GM04504 (cell line): ENCODE results near the gene HIPK1.
"Not testable (repeated sequence)": the region's sequence is repeated elsewhere in the genome, so short reads cannot be mapped to it uniquely, and the experiment has no call there.

Source experiments
- DNase-seq: peaks from one replicate; pipeline ENCODE4 v3.0.0-alpha.2; 2012; ENCODE audit warnings: low read depth

HIPK1 gene

DNA sequence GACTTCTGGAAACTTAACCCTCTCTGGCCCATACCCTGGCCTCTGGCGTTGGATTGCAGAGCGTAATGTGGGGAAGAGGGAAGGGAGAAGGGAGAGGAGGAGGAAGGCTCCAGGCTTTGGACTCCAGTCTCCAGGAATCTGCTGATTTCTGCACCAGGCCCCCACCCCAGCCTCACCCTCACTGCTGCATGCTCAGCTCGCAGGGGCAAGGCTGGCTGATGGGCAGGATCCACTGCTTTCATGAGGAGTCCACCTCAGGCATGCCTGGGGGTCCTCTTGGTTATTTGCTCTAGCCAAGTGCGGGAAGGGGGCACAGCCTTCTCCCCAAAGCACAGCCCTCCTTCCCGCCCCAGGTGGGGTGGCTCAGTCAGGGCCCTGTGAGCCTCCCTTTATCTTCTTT lies 53.8 kb downstream of the HIPK1 start:
- DNase-seq, result no peak

DNA sequence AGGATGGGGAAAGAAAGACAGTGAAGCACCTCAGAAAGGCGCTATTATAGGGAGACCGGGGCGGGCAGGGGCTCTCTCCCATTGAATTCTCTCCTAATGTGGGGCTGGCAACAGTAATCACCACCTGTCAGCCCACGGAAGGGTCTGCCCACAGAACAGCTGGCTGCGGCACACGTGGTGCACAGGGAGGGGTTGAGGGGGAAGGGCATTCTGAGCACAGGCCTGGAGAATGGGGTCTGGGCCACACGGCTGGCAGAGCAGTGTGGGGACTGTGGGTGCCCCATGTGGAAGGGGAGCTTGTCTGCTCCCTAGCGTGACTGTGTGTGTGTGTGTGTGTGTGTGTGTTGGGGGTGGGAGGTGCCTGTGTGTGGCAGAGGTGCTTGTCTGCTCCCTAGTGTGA lies 54.3 kb downstream of the HIPK1 start:
- no peak for DNase-seq

DNA sequence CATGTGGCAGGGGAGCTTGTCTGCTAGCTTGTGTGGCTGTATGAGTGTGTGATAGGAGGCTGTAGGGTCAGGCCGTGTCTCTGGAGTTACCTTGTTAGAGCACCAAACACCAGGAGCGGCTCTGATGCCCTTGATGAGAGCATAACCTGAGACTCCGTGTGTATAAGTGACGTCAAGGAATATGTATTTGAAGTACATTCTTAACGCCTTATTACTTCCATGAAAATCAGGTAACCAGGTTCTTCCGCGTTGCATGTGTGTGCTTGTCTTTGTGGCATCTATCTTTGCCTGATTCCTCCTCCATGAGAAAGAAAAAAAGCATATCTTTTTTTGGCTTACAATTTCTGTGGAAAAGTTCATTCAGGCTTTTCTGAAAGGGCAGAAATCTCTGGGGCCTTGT lies 54.7 kb downstream of the HIPK1 start:
- DNase-seq, result no peak

DNA sequence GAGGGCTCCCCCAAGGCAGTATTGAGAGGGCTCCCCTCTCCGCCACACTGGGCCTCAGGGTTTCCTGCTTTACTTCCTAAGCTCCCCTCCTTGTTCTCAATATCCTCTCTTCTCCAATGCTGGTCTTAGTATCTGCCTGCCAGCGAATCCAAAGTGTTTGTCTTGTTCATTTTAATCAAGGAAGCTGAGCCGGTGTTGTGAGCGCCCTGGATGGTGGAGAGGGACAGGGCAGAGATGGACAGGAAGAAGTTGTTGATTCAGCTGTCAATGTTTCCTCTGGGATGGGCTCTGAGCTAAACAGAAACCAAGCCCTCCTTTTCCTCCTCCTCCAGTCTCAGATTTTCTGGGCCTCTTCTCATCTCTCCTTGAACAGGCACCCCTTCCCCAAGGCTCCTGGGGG lies 55.6 kb downstream of the HIPK1 start:
- no peak for DNase-seq

DNA sequence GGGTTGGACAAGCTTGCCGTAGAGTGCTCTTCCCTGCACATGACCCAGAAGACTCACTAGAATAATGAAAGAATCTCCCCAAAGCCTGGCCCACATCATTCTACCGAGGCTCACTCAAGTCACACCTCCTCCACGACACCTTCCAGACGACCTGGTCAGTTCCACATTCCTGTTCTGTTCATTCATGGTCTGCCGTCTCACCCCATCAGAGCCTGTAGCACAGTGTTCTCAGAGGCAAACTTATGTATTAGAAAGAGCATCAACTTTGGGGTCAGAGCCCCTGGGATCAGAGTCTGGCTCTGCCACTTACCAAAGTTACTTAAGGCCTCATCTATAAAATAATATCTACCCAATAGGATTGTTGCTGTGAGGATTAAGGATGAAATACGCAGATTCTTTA lies 57.7 kb downstream of the HIPK1 start:
- no peak for DNase-seq

DNA sequence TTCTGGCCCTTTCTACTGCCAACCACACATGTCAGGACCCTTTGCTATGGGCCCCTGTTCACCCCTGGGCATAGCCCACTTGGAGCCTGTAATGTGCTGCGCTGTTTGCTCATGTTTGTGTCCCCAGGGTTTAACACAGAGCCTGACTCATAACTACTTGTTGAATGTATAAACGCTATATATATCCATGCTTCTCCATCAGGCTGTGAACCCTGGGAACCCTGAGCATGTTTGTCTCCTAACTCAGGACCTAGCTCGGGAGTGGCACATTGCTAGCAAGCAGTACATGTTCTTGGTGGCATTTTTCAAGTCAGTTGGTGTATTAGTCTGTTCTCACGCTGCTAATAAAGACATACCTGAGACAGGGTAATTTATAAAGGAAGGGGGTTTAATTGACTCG lies 58.1 kb downstream of the HIPK1 start:
- no peak for DNase-seq

DNA sequence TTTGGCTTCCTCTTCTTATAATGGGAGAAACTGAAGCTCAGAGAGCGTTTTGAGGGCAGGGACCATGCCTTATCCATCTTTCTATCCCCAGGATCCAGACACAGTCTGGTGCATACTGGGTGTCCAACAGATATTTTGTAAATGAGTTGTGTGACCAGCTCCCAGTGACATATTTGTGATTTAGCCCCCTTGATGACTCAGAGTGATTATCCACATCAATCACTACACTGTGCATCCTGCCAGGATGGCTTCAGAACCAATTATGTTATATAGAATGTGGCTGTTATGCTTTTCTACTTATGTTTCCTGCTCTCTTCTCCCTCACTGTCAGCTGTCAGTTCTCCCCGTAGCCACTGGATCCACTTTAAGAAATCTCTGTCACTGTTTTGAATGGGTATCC lies 61.4 kb downstream of the HIPK1 start:
- no peak for DNase-seq

DNA sequence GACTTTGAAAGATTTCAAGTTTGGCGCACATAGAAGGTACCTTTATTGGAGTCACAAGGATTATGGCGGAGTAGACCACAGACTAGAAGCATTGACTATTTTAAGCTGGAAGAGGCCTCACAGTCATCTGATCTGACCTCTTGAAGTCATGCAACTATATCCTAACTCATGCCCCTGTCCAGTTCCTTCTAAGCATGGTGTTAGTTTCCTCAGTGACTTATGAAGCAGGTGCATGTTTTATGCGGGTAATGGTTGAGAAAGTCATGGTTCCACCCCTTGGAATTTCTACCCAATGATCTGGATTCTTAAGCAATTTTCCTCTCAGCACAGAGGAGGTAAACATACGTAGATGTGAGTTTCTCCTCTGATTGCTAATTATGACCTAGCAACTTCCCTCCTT lies 61.8 kb downstream of the HIPK1 start:
- no peak for DNase-seq

DNA sequence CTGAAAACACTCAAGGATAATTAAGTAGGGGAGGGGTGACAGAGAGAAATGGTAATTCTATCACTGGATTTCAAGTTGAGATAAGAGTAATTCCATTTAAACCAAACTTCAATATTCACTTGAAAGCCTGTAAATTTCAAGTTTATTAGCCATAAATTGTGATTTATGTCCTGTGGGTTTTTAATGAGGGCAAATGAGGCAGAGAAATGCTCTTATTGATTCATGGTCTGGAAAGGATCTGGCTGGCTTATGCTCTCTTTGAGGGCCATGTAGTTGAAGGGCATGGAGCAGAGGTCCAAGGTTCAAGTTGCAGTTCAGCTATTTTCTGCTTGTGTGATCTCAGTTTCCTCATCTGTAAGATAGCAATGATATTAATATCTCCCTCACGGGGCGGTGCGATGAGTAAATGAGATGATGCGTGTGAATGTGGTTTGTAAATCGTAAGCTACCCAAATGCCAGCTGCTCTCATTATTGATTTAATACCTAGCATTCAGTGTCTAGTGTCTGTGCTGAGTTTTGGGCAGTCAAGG lies 62.4 kb downstream of the HIPK1 start:
- DNase-seq, result no peak

DNA sequence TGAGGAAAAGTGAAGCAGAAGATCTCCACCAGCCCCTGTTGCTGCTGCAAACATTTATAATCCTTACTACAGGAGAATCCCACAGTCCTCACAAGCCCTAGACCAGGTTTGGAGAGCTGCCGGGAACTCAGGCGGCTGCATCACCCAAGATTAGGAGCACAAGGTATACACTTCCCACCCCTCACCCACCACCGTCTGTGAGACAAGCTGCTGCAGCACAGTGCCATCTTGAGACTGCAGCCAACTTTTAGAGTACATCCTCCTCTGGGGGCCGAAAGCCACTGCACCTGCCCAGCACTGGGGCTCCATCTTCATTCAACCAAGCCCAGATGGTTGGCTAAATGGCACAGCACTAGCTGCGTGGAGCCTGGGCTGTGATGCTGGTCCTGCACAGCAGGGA lies 63.9 kb downstream of the HIPK1 start:
- DNase-seq, result no peak

DNA sequence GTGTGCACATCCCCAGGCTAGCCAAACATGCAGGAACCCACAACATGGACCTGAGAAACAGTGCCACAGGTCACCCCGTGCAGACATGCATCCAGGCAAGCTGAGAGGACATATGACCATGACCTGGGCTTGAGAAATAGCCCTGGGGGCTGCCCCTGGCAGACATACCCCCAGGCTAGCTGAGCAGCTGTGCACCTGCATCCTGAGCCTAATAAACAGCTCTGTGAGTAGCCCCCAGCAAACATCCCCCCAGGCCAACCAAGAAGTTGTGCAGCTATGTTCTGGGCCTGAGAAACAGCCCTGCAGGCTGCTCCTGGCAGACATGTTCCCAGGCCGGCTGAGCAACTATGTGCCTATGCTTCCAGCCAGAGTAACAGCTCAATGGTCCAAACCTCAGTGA lies 64.6 kb downstream of the HIPK1 start:
- DNase-seq, result no peak

DNA sequence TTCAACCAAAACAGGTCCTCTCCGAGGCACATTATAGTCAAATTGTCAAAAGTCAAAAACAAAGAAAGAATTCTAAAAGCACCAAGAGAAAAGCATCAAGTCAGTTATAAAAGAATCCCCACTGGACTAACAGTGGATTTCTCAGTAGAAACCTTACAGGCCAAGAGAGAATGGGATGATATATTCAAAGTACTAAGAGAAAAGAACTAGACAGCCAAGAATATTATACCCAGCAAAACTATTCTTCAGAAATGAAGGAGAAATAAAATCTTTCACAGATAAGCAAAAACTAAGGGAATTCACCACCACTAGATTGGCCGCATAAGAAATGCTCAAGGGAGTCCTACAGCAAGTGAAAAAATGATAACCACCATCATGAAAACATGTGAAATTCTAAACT lies 66.3 kb downstream of the HIPK1 start:
- no peak for DNase-seq

DNA sequence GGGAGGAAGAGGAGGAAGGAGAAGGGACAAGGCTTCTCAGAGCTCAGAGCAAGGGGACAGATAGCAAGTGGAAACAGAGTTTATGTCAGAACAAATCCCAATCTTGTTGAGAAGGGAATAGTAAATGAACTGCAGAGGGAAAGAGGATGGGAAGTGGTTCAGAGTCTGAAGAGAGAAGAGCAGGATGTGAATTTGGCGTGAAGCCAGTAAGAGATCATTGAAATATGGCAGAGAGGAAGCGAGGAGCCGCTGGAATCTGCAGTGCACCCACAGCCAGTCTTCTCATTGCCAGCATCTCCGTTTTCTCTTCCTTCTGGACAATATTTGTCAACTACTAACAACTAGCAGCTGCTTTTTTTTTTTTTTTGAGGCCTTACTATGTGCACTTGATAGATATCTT lies 69.2 kb downstream of the HIPK1 start:
- no peak for DNase-seq

DNA sequence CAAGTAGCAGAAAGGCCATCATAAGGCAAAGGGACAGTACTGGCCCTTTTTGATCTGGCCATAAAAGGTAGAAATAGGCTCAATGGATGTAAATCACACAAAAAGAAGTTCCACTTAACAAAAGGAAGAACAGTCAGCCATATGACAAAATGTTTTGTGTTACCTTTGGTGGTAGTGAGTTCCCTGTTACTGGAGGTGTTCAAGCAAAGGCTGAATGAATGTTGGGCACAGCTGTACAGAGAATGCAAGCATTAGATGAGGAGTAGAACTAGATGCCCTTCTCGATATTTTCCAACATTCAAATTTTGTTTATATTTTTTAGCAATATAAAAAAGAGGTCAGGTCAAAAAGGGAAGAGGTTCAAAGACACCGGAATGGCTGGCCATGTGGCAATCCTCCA lies 70.1 kb downstream of the HIPK1 start:
- DNase-seq, result no peak

DNA sequence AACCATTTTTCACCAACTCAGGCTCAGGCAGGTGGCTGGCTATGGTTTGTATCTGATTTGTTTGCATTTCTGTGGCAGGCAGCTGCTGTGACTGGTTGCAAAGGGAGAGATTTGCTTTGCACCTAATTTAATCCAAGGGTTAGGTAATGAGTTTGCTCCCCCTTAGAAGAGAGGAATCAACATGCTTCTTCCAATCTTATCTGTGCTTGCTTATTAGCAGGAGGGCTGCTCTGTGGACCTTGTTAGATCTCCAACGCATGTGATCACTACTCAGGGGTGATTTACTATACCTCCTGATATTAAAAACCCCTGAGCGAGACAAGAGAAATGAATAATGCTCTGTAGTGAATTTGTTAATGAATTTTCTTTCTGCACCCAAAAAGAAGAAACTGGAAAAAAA lies 70.7 kb downstream of the HIPK1 start:
- no peak for DNase-seq

DNA sequence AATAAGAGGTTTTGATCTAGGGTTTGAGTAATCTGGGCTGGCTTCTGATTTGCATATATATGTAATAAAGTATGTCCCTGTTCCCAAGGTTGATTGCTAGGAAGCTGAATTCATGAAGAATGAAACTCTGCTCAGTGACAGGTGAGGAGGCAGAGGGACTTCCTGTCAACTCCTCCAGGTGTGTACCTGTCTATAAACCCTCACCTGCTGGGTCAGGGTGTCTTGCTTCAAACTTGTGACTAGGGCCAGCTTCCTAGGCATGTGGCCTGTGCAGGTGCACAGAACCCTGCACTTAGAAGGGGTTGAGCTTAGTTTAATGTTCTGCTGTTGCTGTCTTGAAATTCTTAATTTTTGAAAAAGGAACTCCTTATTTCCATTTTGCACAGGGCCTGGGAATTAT lies 71.3 kb downstream of the HIPK1 start:
- DNase-seq, result no peak

DNA sequence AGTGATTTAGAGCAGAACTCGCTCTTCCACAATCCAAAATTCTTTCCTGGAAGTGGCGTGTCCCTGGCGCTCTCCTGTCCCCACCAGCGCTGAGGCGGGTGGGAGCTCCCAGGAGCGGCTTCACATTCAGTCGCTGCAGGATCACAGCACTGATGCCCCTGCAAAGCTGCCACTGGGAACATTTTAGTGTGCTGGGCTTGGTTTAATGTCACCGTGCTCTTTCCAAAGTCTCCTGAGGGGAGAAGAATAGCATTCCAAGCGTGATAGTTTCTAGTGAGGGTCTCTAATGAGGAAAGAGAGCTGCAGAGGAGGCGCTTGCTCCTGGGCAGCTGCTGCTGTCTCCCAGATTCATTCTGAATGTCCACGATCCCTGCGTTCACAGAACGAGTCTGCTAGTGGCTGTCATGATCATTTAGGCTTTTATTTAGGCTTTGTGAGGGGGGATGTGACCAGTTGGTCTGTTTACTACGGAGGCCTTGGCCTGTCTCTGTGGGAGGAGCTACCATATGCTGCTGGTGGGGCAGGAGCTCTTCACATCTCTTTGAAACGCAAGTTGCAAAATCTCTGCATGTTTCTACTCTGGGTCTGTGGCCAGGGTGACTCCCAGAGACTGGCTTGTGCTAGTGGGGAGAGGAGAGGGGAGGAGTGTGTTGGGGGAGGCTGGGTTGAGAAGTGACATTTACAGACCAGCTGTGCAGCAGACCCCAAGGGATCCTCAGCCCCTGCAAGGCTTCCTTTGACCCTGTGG lies 73.5 kb downstream of the HIPK1 start:
- DNase-seq, result no peak

DNA sequence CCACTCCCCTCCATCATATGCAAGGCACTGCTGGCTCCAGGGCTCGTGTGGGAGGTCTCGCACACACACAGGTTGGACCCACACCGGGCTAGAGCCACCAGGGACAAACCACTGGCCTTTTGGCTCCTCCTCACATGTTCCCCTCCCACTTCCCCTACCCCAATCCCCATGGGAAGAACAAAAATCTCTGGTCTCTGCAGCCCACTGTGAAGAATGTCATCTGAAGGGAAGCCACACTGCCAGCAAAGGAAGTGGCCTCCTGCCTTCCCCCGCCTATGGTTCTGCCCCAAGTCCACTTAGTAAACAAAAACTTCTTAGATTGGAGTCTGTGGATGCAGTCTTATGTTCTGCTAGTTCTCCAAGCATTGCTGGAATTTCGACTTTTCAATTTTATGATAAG lies 74.3 kb downstream of the HIPK1 start:
- no peak for DNase-seq

DNA sequence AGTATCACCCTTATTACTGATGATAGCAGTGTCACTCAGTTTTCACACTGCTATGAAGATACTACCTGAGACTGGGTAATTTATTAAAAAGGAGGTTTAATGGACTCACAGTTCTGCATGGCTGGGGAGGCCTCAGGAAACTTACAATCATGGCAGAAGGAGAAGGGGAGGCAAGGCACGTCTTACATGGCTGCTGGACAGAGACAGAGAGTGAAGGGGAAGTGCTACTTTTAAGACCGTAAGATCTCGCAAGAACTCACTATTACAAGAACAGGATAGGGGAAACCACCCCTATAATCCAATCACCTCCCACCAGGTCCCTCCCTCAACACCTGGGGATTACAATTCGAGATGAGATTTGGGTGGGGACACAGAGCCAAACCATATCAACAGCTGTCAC lies 77.7 kb downstream of the HIPK1 start:
- not testable (repeated sequence) for DNase-seq

DNA sequence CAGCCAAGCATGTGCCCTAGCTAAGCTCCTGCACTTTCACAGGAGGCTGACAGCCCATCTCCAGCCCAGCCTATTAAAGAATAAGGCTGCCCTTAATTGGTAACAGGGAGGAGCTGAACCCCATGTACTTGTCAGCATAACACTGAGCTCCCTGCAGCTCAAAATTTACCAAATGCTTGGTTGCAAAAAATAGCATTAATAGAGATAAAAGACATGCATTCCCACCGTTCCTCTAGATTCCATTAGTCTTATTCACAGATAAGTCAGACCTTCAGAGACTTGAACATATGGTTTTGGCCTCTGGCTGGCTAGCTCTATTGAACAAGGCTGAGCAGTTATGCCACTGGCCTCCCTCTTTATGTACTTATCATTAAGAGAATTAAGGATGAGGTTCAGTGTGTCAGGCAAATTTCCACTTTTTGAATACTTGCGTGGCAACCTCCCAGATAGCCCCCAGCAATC lies 79.4 kb downstream of the HIPK1 start:
- no peak for DNase-seq

DNA sequence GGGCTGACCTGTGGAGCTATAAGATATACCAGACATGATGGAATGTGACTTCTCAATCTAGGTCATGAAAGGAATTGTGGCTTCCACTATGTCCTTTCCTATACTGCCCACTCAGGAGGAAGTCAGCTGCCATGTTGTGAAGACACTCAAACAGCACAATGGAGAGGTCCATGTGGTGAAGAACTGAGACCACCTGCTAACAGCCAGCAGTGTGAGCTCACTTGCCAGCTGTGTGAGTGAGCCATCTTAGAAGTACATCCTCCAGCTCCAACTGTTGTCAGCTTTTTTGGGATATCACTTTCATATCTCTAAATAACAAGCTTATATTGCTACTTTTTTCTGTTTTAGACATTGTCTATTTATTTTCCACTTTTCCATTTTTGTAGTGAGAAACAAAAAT lies 79.9 kb downstream of the HIPK1 start:
- no peak for DNase-seq

DNA sequence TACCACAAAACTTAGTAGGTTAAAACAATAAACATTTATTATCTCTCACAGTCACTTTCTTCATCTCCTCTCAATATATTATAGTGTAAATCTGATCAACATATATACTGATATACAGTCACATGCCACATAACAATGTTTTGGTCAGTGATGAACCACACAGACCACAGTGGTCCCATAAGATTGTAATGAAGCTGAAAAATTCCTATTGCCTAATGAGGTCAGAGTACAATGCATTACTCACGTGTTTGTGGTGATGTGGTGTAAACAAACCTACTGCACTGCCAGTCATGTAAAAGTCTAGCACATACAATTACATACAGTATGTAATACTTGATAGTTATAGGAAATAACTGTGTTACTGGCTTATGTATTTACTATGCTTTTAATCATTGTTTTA lies 80.3 kb downstream of the HIPK1 start:
- no peak for DNase-seq

DNA sequence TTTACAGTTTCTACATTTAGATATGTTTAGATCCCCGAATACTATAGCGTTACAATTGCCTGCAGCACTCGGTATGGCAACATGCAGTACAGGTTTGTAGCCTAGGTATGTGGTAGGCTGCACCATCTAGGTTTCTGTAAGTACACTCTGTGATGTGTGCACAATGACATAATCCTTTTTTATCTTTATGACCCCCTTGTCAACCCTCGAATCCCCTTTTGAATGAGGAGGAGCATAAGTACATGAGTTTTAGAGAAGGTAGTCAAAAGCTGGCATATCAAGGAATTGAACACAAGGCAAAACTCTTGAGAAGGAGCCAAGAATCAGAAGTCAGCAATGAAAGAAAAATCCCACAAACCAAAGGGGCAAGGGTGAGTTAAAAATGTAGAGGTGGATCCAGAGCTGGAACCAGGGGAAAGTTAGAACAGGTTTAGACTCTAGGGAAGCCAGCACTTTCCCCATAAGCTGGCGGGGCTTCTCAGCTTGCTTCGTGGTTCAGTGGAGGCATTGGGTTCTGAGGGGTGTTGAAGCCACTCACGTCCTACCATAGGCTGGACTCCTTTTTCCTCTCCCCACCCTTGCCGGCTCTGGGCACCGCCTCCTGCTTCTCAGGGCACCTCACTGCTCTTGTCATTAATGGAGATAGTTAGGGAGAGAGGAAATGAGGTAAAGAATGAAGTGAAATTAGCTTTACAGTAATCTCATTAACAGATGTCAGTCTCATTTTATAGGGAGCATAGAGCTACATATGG lies 81.5 kb downstream of the HIPK1 start:
- no peak for DNase-seq

DNA sequence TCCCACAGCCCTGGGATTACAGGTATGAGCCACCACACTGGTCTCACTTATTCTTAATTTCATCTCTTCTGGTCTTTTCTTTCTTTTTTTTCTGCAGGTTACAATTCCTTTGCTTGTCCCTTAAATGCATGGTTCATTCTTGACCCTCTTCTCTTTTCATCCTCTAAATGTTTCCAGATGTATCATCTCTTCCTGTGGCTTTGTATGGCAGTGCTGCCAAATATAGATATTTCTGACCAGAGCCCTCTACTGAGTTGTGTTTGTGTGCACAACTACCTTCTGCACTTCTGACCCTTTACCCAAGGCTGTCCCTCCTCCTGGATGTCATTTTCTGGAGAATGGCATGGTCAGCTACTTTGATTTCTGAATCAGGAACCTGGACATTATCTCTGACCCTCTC lies 82.7 kb downstream of the HIPK1 start:
- no peak for DNase-seq
